ENCODE results near the gene SLC27A3.

- TF ChIP-seq CREB1 (IDR thresholded peaks at IDR 0.05; ENCODE audit: low read depth) = 0 out of 2 replicates have a peak, but pooled peaks have one; percentile 41
- peak; percentile 90 for TF ChIP-seq YY1 (IDR thresholded peaks at IDR 0.05; ENCODE audit: low read depth)
- TF ChIP-seq CEBPB (IDR thresholded peaks at IDR 0.05) = no peak
- no peak; the same call in 1 of the 2 replicates for TF ChIP-seq EP300 (IDR thresholded peaks at IDR 0.05; ENCODE audit: borderline replicate concordance)
- TF ChIP-seq, protein P1, sequence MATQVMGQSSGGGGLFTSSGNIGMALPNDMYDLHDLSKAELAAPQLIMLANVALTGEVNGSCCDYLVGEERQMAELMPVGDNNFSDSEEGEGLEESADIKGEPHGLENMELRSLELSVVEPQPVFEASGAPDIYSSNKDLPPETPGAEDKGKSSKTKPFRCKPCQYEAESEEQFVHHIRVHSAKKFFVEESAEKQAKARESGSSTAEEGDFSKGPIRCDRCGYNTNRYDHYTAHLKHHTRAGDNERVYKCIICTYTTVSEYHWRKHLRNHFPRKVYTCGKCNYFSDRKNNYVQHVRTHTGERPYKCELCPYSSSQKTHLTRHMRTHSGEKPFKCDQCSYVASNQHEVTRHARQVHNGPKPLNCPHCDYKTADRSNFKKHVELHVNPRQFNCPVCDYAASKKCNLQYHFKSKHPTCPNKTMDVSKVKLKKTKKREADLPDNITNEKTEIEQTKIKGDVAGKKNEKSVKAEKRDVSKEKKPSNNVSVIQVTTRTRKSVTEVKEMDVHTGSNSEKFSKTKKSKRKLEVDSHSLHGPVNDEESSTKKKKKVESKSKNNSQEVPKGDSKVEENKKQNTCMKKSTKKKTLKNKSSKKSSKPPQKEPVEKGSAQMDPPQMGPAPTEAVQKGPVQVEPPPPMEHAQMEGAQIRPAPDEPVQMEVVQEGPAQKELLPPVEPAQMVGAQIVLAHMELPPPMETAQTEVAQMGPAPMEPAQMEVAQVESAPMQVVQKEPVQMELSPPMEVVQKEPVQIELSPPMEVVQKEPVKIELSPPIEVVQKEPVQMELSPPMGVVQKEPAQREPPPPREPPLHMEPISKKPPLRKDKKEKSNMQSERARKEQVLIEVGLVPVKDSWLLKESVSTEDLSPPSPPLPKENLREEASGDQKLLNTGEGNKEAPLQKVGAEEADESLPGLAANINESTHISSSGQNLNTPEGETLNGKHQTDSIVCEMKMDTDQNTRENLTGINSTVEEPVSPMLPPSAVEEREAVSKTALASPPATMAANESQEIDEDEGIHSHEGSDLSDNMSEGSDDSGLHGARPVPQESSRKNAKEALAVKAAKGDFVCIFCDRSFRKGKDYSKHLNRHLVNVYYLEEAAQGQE (IDR thresholded peaks at IDR 0.05; ENCODE audit: low read depth) = no peak
- TF ChIP-seq, protein P2, sequence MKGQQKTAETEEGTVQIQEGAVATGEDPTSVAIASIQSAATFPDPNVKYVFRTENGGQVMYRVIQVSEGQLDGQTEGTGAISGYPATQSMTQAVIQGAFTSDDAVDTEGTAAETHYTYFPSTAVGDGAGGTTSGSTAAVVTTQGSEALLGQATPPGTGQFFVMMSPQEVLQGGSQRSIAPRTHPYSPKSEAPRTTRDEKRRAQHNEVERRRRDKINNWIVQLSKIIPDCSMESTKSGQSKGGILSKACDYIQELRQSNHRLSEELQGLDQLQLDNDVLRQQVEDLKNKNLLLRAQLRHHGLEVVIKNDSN (IDR thresholded peaks at IDR 0.05) = no peak
- TF ChIP-seq EGR1 (IDR thresholded peaks at IDR 0.05) = no peak
- peak; percentile 16; the same call in 1 of the 2 replicates for TF ChIP-seq TCF12 (IDR thresholded peaks at IDR 0.05; ENCODE audit: low read depth)
- no peak for TF ChIP-seq RAD21 (IDR thresholded peaks at IDR 0.05; ENCODE audit: low read depth)
- peak; percentile 87 for TF ChIP-seq TAF1 (IDR thresholded peaks at IDR 0.05; ENCODE audit: low read depth)
- no peak for TF ChIP-seq TEAD4 (IDR thresholded peaks at IDR 0.05)
Observed at GRCh38 chr1:153727463-153728304, 47.5 kb upstream of the SLC27A3 start, which contains the start of gene INTS3.

Measured in Ishikawa (cell line).